HepG2 (cell line): ENCODE data around the gene ZDHHC14. TPM values are rescaled to one million over a fixed set of nuclear protein-coding genes. Genes with fewer than 3 reads are reported as not detected.

Experiments
- ATAC-seq: fragments of 200-7000 bp; cut with Tn5 transposase; 3 replicates; pipeline ENCODE4 v1.9.1; 2020; ENCODE audit warnings: mild to moderate bottlenecking, moderate library complexity
- BruUV-seq: library from RNA; stranded (reverse); fragments of 400-500 nt; replicated peaks from 2 replicates; lab custom pipeline; 2021; lab: Mats Ljungman, UMichigan
- CTCF ChIA-PET: fragments of 300-600 bp; formaldehyde crosslinking; extraction: SDS; loops from one replicate; lab custom pipeline; 2021; ENCODE audit warnings: low total read pairs, inconsistent platforms, low intra/inter-chr PET ratio; lab: Yijun Ruan, JAX
- POLR2A ChIA-PET: fragments of 350-600 bp; sonication (Branson Sonifier 250); formaldehyde crosslinking; loops from one replicate; lab custom pipeline; 2020; ENCODE audit warnings: antibody characterized with exemption, inconsistent platforms; lab: Yijun Ruan, JAX
- DNase-seq: peaks from one replicate; pipeline ENCODE4 v3.0.0-alpha.2; 2015; ENCODE audit warnings: low spot score
- FAIRE-seq: peaks from 3 replicates; lab custom pipeline; 2011; peaks lifted over from hg19 to GRCh38; lab: Jason Lieb, UNC
- H2AFZ ChIP-seq: one replicate; pipeline ENCODE4 v1.6.1; 2011; ENCODE audit warnings: low read length, inconsistent platforms
- H3K27ac ChIP-seq: fragments of 300-600 bp; 3 replicates; pipeline ENCODE4 v1.8.0; 2011; ENCODE audit warnings: mixed run types, mild to moderate bottlenecking, mixed read lengths, low read length, inconsistent platforms; ENCODE audit not compliant: insufficient read depth; ENCODE audit errors: extremely low read length
- H3K27me3 ChIP-seq, 2 experiments: fragments of 200-600 bp in 1 of 2; 2 replicates in 1 of 2; 3 replicates in 1 of 2; pipeline versions ENCODE4 v1.6.0 to v1.8.0; 2011; ENCODE audit warnings: low read length in 2 of 2, mild to moderate bottlenecking in 2 of 2, moderate library complexity in 2 of 2, inconsistent platforms in 1 of 2; ENCODE audit not compliant: insufficient read depth in 2 of 2, control insufficient read depth in 1 of 2
- H3K36me3 ChIP-seq, 2 experiments: fragments of 200-600 bp in 1 of 2; replicated peaks in 1 of 2; 2 replicates in 1 of 2; 3 replicates in 1 of 2; pipeline versions ENCODE4 v1.5.1 to v1.8.0; 2011; ENCODE audit warnings: low read length in 2 of 2, inconsistent platforms in 1 of 2; ENCODE audit not compliant: insufficient read depth in 2 of 2, control insufficient read depth in 1 of 2
- H3K4me1 ChIP-seq: 2 replicates; pipeline ENCODE4 v1.5.1; 2012; ENCODE audit warnings: low read length, inconsistent platforms; ENCODE audit not compliant: insufficient read depth
- H3K4me2 ChIP-seq: 2 replicates; pipeline ENCODE4 v1.6.0; 2011; ENCODE audit warnings: low read depth, low read length, inconsistent platforms
- H3K4me3 ChIP-seq, 3 experiments: fragments of 200-600 bp in 1 of 3; sonication (generic), shearing (Covaris generic) in 1 of 3; replicated peaks in 1 of 3; 2 replicates each; pipeline ENCODE4 v1.5.1; 2011 to 2016; ENCODE audit warnings: low read length in 3 of 3, inconsistent platforms in 2 of 3, low read depth in 2 of 3, mild to moderate bottlenecking in 2 of 3, control low read depth in 1 of 3, mixed read lengths in 1 of 3; ENCODE audit not compliant: insufficient read depth in 1 of 3
- H3K79me2 ChIP-seq: one replicate; pipeline ENCODE4 v1.6.1; 2011; ENCODE audit warnings: low read length, inconsistent platforms; ENCODE audit not compliant: insufficient read depth
- H3K9ac ChIP-seq: 2 replicates; pipeline ENCODE4 v1.6.0; 2011; ENCODE audit warnings: mild to moderate bottlenecking, low read depth, low read length, inconsistent platforms; ENCODE audit not compliant: insufficient read depth
- H3K9me3 ChIP-seq: 2 replicates; pipeline ENCODE4 v1.5.1; 2012; ENCODE audit warnings: mild to moderate bottlenecking, low read length
- H4K20me1 ChIP-seq: 2 replicates; pipeline ENCODE4 v1.6.0; 2011; ENCODE audit warnings: inconsistent platforms, mild to moderate bottlenecking, low read length, moderate library complexity; ENCODE audit not compliant: insufficient read depth
- DZIP1 ChIP-seq: sonication (generic); formaldehyde crosslinking; IDR thresholded peaks from 2 replicates; pipeline ENCODE4 v1.5.0; 2020; ENCODE audit warnings: mild to moderate bottlenecking, missing genetic modification reagents
- NFE2 ChIP-seq: sonication (generic); formaldehyde crosslinking; IDR thresholded peaks from 2 replicates; pipeline ENCODE4 v1.4.0; 2020; ENCODE audit warnings: missing genetic modification reagents
- USF2 ChIP-seq, 2 experiments: sonication (generic) in 1 of 2; formaldehyde crosslinking in 1 of 2; IDR thresholded peaks; 2 replicates each; pipeline versions ENCODE4 v1.5.1 to v1.6.1; 2011 to 2020; ENCODE audit warnings: borderline replicate concordance in 1 of 2, low read depth in 1 of 2, low read length in 1 of 2, mild to moderate bottlenecking in 1 of 2, missing genetic modification reagents in 1 of 2, moderate library complexity in 1 of 2
- ZNF713 ChIP-seq: sonication (generic); formaldehyde crosslinking; IDR thresholded peaks from 2 replicates; pipeline ENCODE4 v1.4.0; 2020; ENCODE audit warnings: mild to moderate bottlenecking, missing genetic modification reagents
- ZNF737 ChIP-seq: sonication (generic); formaldehyde crosslinking; IDR thresholded peaks from 2 replicates; pipeline ENCODE4 v1.5.0; 2020; ENCODE audit warnings: missing genetic modification reagents, mild to moderate bottlenecking, borderline replicate concordance
- ZNF841 ChIP-seq: sonication (generic); formaldehyde crosslinking; IDR thresholded peaks from 2 replicates; pipeline ENCODE4 v1.8.1; 2023; ENCODE audit warnings: missing genetic modification reagents, borderline replicate concordance
- WGBS: methylation state at CpG from one replicate; pipeline ENCODE4 v1.1.6; 2017; ENCODE audit warnings: low lambda C conversion rate; 5-methylcytosine and 5-hydroxymethylcytosine counted together
- in situ Hi-C: cut with HindIII; loops from 2 replicates; pipeline ENCODE4 v1.10.0; 2017; ENCODE audit warnings: low pct_unique_long_range_greater_than_20kb; ENCODE audit not compliant: extremely low pct_ligation_motif_present
- intact Hi-C: fragments of 100-400 bp; cut with micrococcal nuclease; formaldehyde crosslinking; loops from one replicate; pipeline ENCODE4 v1.10.0; 2022; ENCODE audit not compliant: unreplicated experiment
- polyA plus RNA-seq, 8 experiments: library from polyadenylated mRNA; depleted of rRNA in 3 of 8; stranded (reverse) in 7 of 8; unstranded in 1 of 8; fragments of >200 nt; fragmentation: Illumina TruSeq in 4 of 8; extraction: Trizol in 4 of 8; gene quantifications; 2 replicates each; pipeline versions ENCODE4 v1.2.1 to v1.2.3, GENCODE V29; 2011 to 2016; ENCODE audit warnings: low read depth in 4 of 8, missing spikeins in 1 of 8, mixed read lengths in 1 of 8; ENCODE audit not compliant: insufficient read depth in 1 of 8
- total RNA-seq, 5 experiments: library from RNA; depleted of rRNA; stranded (reverse); fragments of >200 nt; fragmentation: Illumina TruSeq; extraction: Trizol; gene quantifications; 2 replicates each; pipeline ENCODE4 v1.2.3, GENCODE V29; 2016; ENCODE audit warnings: low read depth in 1 of 5
- TF ChIP-seq, protein P1 (sequence below): sonication (generic); formaldehyde crosslinking; IDR thresholded peaks from 2 replicates; pipeline ENCODE4 v1.5.0; 2020; ENCODE audit warnings: mild to moderate bottlenecking, missing genetic modification reagents, moderate library complexity

ZDHHC14 gene
- total and polyA plus RNA-seq, 2 of the 13 experiments (the other 11 are each of a cell fraction or from before 2014, with no cell fraction given): 3.7 to 9.5 TPM

GRCh38 chr6:157683707-157684106 is 302.7 kb downstream of the ZDHHC14 start:
- no TSS peak for BruUV-seq
- no peaks in the 10 kb centered on the region; a peak in 2 of 5 replicates for H3K27me3 ChIP-seq
- H3K4me3 ChIP-seq: no peak overlapping the region
- no peaks in the 10 kb centered on the region for H3K9me3 ChIP-seq
- H2AFZ ChIP-seq: no peak overlapping the region
- no peak overlapping the region for H3K4me2 ChIP-seq
- H3K79me2 ChIP-seq: no peaks in the 10 kb centered on the region
- FAIRE-seq (no peak), DNase-seq (no peak), ATAC-seq (peak; percentile 48)
- ChIA-PET POLR2A (no interaction called here), CTCF (no interaction called here)
- no peaks in the 10 kb centered on the region for H4K20me1 ChIP-seq
- peaks cover 12% of the 10 kb centered on the region for H3K4me1 ChIP-seq
- H3K36me3 ChIP-seq: no peaks in the 10 kb centered on the region
- intact Hi-C loops (no loop called here), in situ Hi-C loops (no loop called here)
- no peak overlapping the region for H3K27ac ChIP-seq
- 39% methylated on average over 8 of the region's 8 CpGs for WGBS
- no peak overlapping the region for H3K9ac ChIP-seq
- TF ChIP-seq DZIP1 (CRISPR knock-in tag): no peak
- peak; percentile 41; the same call in 1 of the 2 replicates for TF ChIP-seq USF2 (IDR thresholded peaks at IDR 0.05; ENCODE audit: low read depth, low read length)
- TF ChIP-seq USF2 (CRISPR knock-in tag; IDR thresholded peaks at IDR 0.05; ENCODE audit: borderline replicate concordance): no peak
- no peak for TF ChIP-seq ZNF737 (CRISPR knock-in tag)
- TF ChIP-seq, protein P1, sequence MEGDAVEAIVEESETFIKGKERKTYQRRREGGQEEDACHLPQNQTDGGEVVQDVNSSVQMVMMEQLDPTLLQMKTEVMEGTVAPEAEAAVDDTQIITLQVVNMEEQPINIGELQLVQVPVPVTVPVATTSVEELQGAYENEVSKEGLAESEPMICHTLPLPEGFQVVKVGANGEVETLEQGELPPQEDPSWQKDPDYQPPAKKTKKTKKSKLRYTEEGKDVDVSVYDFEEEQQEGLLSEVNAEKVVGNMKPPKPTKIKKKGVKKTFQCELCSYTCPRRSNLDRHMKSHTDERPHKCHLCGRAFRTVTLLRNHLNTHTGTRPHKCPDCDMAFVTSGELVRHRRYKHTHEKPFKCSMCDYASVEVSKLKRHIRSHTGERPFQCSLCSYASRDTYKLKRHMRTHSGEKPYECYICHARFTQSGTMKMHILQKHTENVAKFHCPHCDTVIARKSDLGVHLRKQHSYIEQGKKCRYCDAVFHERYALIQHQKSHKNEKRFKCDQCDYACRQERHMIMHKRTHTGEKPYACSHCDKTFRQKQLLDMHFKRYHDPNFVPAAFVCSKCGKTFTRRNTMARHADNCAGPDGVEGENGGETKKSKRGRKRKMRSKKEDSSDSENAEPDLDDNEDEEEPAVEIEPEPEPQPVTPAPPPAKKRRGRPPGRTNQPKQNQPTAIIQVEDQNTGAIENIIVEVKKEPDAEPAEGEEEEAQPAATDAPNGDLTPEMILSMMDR (CRISPR knock-in tag): peak; percentile 46
- TF ChIP-seq ZNF713 (CRISPR knock-in tag): no peak
- TF ChIP-seq ZNF841 (CRISPR knock-in tag): no peak
- TF ChIP-seq NFE2 (CRISPR knock-in tag): no peak
